ENCODE results near the gene HBS1L. TPM values are rescaled to one million over a fixed set of nuclear protein-coding genes. Genes with fewer than 3 reads are reported as not detected.

The HBS1L gene
- 25.7 to 43.5 TPM (median 30.7 TPM) in 5 replicates for total RNA-seq (2022; extraction: Qiagen RNA extraction)

DNA sequence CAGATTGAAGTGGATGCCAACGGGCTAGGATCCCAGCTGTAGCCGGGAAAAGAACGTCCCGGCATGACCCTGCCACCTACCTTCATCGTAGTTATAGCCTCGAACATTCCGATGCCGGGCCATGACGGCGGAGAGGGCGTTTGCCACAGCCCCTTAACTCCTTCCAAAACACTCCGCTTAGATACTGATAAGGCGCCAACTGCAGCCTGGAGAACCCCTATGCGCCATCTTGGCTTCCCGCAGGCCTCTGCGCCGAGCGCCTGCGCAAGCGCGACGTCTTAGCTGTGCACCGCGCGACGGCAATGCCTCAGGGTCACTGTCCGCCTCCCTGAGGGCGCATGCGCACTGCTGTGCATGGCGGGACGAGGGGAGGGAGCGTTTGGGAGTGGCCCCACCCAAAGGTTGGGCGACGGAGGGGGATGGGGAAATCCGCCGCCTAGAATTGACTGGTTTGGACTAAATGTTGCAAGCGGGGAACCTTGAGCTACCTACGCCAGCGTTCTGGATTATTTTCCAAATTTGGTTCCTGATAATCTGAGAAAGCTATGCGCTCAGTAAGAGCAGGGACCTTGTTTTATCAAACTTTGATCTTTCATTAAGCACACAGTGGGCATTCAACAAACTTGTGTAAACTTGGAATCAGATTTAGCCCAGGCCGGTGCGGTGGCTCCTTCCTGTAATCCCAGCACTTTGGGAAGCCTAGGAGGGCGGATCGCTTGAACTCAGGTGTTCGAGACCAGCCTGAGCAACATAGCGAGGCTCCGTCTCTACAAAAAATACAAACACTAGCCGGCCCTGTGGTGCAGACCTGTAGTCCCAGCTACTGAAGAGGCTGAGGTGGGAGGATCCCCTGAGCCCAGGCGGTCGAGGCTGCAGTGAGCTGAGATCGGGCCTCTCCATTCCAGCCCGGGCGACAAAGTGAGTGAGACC, at the start of gene HBS1L:
Gene HBS1L, minus strand, starts transcription at position 254 of the 930 bp plus-strand sequence. Its CDS starts 131 bp downstream, at position 123.

DNA sequence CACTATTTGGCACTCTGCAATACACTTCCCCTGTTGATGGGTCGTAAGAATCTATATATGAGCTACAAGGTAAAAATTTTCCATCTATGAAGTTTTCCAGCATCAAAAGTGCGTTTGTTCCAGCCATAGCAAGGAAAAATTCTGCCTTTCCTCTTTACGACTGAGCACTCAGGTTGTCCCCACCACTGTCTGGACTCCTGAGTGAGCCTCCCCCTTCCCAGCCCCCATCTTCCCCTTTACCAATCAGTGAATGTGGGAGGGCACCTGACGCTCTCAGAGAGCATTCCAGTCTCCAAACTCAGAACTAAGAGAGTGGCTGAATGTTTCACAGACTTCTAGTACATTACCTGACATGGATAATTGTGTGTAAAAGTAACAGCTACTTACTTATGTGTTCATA, 104.7 kb downstream of the HBS1L start, which contains the start of gene ALDH8A1:
Gene ALDH8A1, minus strand, starts transcription at position 175 of the 400 bp plus-strand sequence. Its CDS starts 48 bp downstream, at position 127.

Other genes starting within 250 kb of the HBS1L start
- gene ALDH8A1, start 104.7 kb downstream of the HBS1L start, total RNA-seq (2022; extraction: Qiagen RNA extraction) = 0.08 to 0.17 TPM (median 0.13 TPM) in 5 replicates
- gene MYB, start 126.5 kb upstream of the HBS1L start, total RNA-seq (2022; extraction: Qiagen RNA extraction) = 0.64 to 0.89 TPM (median 0.64 TPM) in 5 replicates